ENCODE data around the gene ANKRD13B.

Gene ANKRD13B

DNA sequence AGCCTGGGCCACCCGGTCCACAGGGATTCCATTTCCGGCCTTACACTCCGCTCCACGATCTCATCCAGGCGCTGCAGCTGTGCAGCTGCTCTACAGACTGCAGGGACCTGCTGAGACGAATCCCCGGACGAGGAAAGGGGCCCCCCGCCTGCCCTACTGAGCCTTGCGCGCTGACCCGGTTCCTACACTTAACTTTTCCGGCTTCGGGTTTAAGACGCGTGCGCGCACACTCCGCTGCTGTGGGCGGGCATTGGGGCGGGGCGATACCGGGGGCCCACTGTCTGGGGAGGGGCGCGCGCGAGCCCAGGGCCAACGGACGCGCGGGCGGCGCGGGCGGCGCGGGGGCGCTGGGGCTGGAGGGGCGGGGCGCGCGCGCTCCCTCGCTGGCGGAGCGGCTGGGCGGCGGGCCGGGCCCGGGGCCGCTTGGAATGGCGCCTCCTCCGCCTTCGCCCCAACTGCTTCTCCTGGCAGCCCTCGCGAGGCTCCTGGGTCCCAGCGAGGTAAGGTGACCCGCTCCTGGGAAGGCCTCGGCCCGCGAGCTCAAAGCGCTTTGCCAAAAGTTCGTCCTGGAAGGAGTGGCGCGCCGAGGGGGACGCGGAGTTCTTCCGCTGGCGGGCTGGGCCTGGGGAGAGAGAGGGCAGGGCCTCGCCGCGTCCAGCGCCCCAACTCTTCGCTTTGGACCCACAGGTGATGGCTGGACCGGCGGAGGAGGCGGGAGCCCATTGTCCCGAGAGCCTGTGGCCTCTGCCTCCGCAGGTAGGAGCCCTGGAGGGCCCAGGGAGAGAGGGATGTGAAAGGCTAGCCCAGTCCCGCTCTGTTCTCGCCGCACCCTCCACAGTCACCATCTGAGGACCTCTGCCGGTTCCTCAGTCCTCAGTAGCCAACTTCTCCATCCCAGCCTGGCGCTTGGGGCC lies 24.3 kb upstream of the ANKRD13B start, which contains the start of gene TP53I13:
TP53I13 (plus strand) TSS at position 371 of the 914 bp plus-strand sequence; CDS start at position 429, 58 bp downstream.
- DNase-seq (ENCODE audit: low read depth in 2 of 2, low spot score in 1 of 2) = peak in 1 of 2 donors; percentile 83

GRCh38 chr17:29569245-29569950 lies 23.5 kb upstream of the ANKRD13B start:
- no peak for DNase-seq (ENCODE audit: low read depth in 2 of 2, low spot score in 1 of 2)

DNA sequence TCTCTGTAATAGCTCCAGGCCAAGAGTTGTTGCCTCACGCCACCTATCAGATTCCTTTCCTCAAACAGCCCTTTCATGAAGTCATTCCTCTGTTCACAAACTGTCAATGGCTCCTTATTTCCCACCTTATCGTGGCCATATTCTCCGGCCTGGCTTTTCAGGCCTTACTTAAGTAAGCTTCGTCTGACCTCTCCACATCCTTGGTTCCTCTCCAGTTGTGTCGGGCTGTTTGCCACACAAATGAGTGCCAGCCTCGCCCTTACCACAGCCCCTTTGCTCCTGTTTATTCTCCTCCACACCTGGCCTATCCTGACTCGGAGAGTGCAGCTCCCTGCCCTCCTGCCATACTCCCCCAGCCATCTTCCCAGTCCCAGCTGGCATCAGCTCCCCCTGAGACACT lies 22.4 kb upstream of the ANKRD13B start:
- DNase-seq (ENCODE audit: low read depth in 2 of 2, low spot score in 1 of 2) = no peak

DNA sequence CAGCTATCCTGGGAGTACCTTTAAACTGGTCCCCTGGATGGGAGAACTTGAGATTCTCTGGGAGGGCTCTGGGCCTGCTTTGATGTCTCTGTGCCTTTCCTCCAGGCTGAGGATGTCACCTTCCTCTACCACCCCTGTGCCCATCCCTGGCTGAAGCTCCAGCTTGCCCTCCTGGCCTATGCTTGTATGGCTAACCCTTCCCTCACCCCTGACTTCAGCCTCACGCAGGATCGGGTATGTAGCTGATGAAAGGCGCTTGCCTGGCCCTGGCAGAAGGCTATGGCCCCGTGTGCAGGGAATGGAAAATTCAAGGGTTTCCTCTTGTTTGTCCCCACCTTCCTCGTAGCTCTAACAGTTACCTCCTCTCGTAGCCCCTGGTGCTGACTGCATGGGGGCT lies 21.4 kb upstream of the ANKRD13B start:
- DNase-seq (ENCODE audit: low read depth in 2 of 2, low spot score in 1 of 2) = no peak

GRCh38 chr17:29571883-29572681 lies 20.9 kb upstream of the ANKRD13B start:
- no peak for DNase-seq (ENCODE audit: low read depth in 2 of 2, low spot score in 1 of 2)

- DNase-seq (ENCODE audit: low read depth in 2 of 2, low spot score in 1 of 2) = no peak
These were observed 20.0 kb upstream of the ANKRD13B start for GRCh38 chr17:29572691-29573557.

DNA sequence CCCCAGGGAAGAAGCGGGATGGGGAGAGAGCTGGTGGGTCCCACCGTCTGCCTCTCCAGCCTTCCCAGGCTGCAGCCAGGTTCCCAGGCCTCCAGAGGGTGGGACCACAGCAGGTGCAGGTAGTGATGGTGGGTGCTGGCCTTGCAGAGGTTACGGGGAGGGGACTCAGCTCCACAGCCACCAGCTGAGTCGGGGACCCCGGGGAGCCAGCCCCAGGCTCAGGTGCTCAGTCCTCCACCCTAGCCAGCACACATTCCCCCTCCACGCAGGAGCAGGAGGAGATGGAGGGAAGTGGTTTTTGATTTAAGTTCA lies 19.4 kb upstream of the ANKRD13B start:
- DNase-seq (ENCODE audit: low read depth in 2 of 2, low spot score in 1 of 2) = no peak

DNA sequence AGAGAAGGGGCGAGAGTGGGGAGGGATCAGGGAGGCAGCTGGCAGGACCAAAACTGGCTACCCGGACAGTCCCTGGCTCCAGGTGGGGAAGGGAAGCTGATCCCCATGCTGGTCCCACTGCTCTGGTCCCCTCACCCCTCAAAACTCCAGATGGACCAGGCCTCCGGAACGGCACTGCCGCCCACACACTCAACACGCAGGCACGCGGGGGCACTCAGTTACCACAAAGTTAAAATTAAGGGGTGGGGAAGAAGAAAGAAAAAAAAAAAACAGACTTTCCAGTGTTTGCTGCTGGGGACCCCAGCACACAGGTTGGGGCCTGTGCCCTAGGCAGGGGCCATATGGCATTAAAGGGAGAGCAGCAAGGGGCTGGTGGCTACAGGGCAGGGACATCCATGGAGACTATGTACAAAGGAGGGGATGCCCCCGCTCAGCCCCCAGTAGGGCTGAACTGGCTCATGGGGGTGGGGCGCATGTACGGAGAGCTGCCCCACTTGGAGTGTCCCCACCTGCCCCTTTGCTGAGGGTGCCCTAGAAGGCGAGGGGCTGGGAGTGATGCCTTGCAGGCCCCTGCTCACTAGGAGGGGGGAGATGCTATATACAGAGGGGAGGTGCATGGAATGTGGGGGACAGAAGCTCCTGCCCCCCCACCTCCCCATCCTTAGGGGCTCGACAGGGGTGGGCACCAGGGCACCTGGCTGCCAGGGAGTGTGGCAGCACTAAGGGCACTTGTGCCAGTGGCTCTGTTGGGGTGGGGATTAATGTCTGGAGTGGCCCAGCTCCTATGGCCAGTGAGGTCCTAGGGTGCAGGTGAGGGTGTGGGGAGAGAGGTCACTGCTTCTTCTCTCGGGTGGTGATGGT lies 18.8 kb upstream of the ANKRD13B start:
- no peak for DNase-seq (ENCODE audit: low read depth in 2 of 2, low spot score in 1 of 2)

- no peak for DNase-seq (ENCODE audit: low read depth in 2 of 2, low spot score in 1 of 2)
These were observed 18.0 kb upstream of the ANKRD13B start for GRCh38 chr17:29574732-29575510.

GRCh38 chr17:29575511-29576213 lies 17.3 kb upstream of the ANKRD13B start:
- no peak for DNase-seq (ENCODE audit: low read depth in 2 of 2, low spot score in 1 of 2)

DNA sequence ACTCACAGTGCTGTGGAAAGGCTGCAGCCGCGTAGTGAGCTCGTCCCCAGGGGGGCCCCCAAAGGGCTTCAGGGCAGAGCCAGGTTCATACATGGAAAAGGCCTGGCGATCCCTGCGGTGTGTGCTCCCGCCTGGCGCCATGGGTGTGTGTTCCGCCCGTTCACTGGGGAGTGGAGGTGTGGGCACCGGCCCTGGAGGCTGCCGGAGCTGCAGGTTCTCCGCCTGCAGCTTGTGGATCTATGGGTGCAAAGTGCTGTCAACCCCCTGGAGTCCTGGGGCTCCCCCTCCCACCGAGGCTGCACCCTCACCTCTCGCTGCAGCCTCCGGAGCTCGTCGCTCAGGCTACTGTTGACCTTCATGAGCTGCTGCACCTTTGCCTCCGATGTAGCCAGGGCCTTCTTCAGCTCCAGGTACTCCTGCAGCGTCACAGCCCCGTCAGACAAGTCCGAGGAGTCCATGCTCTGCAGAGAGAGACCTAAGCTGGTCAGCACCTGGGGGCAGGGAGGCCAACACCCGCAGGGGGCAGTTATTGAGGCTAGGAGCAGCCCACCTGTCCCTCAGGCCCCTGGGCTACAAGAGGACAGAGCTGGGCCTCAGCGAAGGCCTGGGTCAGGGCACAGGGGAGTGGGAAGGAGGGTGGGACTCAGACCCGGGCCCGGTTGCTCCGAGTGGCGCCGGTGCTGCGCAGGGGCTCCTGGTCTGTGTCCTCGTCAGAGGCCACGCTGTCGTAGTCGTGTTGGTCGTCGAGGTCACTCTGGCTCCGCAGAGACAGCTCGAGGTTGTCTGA lies 16.5 kb upstream of the ANKRD13B start:
- DNase-seq (ENCODE audit: low read depth in 2 of 2, low spot score in 1 of 2) = no peak

DNA sequence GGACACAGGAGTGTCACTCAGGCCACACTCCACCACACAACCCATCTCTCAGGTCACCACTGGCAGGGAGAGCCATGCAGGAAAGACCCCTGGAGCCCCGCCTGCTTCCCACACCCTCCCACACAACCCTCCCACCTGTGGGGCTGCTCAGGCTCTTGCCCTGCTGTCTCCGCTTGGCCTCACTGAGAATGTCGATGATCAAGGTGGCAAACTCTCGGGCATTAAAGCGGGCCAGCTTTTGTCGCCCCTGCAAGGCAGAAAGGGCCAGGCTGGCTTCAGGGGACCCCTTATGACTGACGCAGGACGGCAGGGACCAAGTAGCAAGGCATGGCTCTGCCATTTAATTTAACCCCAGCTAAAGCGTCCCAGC lies 15.9 kb upstream of the ANKRD13B start:
- no peak for DNase-seq (ENCODE audit: low read depth in 2 of 2, low spot score in 1 of 2)

- no peak for DNase-seq (ENCODE audit: low read depth in 2 of 2, low spot score in 1 of 2)
These were observed 15.3 kb upstream of the ANKRD13B start for GRCh38 chr17:29577385-29578211.

GRCh38 chr17:29578626-29579485 lies 14.1 kb upstream of the ANKRD13B start:
- no peak for DNase-seq (ENCODE audit: low read depth in 2 of 2, low spot score in 1 of 2)

- peak in 1 of 2 donors; percentile 82 for DNase-seq (ENCODE audit: low read depth in 2 of 2, low spot score in 1 of 2)
These were observed 12.8 kb upstream of the ANKRD13B start for GRCh38 chr17:29579866-29580771.
